Endodermal cell (in vitro differentiated cells): Measurements from ENCODE around the gene LIPK. TPM values are rescaled to one million over a fixed set of nuclear protein-coding genes. Genes with fewer than 3 reads are reported as not detected.

Experiments used
- DNase-seq: peaks from one replicate; pipeline ENCODE4 v3.0.0-alpha.2; 2017
- H3K27ac ChIP-seq: 2 replicates; pipeline ENCODE4 v1.5.1; 2013; ENCODE audit warnings: mild to moderate bottlenecking, low read depth, low read length, moderate library complexity
- H3K27me3 ChIP-seq: 2 replicates; pipeline ENCODE4 v1.6.1; 2013; ENCODE audit warnings: mild to moderate bottlenecking, low read length, moderate library complexity; ENCODE audit not compliant: insufficient read depth, control insufficient read depth, poor library complexity, severe bottlenecking
- H3K36me3 ChIP-seq: 2 replicates; pipeline ENCODE4 v1.7.0; 2013; ENCODE audit warnings: mild to moderate bottlenecking, low read length, moderate library complexity; ENCODE audit not compliant: control insufficient read depth, insufficient read depth
- H3K4me1 ChIP-seq: one replicate; pipeline ENCODE4 v1.7.0; 2013; ENCODE audit warnings: low read length; ENCODE audit not compliant: control insufficient read depth, insufficient read depth
- H3K4me3 ChIP-seq: 2 replicates; pipeline ENCODE4 v1.5.1; 2013; ENCODE audit warnings: mild to moderate bottlenecking, low read length, moderate library complexity
- H3K9ac ChIP-seq: 2 replicates; pipeline ENCODE4 v1.6.1; 2013; ENCODE audit warnings: mild to moderate bottlenecking, low read length, moderate library complexity; ENCODE audit not compliant: poor library complexity, severe bottlenecking; ENCODE audit errors: extremely low read depth
- H3K9me3 ChIP-seq: 2 replicates; pipeline ENCODE4 v1.6.1; 2013; ENCODE audit warnings: mild to moderate bottlenecking, low read length, moderate library complexity; ENCODE audit not compliant: control insufficient read depth
- H3K27ac Mint-ChIP-seq: 2 replicates; pipeline ENCODE4 v1.8.0; 2020; ENCODE audit warnings: mixed read lengths
- H3K27me3 Mint-ChIP-seq: 2 replicates; pipeline ENCODE4 v1.8.0; 2021; ENCODE audit warnings: mild to moderate bottlenecking, mixed read lengths; ENCODE audit not compliant: insufficient read depth
- H3K36me3 Mint-ChIP-seq: 2 replicates; pipeline ENCODE4 v1.8.0; 2020; ENCODE audit warnings: low read depth, mixed read lengths
- H3K4me1 Mint-ChIP-seq: 2 replicates; pipeline ENCODE4 v1.8.0; 2020; ENCODE audit warnings: mixed read lengths
- H3K4me3 Mint-ChIP-seq: 2 replicates; pipeline ENCODE4 v1.8.0; 2020; ENCODE audit warnings: mild to moderate bottlenecking, moderate library complexity, mixed read lengths
- H3K9me3 Mint-ChIP-seq: 2 replicates; pipeline ENCODE4 v1.8.0; 2020; ENCODE audit warnings: mild to moderate bottlenecking, mixed read lengths
- CTCF ChIP-seq: fragments of 200-600 bp; sonication (generic); conservative IDR thresholded peaks from 2 replicates; pipeline ENCODE4 v1.5.0; 2021; ENCODE audit warnings: antibody characterized with exemption, mild to moderate bottlenecking
- WGBS, 2 experiments: methylation state at CpG; one replicate each; pipeline versions ENCODE4 v1.1.5 to v1.1.7; 2013; ENCODE audit warnings: missing lambda C conversion rate in 2 of 2, mixed read lengths in 1 of 2; ENCODE audit not compliant: insufficient coverage in 1 of 2, insufficient read length in 1 of 2; 5-methylcytosine and 5-hydroxymethylcytosine counted together
- total RNA-seq, 2 donors: library from RNA; stranded (reverse); fragmentation: NEBNext Ultra II Directional in 1 of 2; extraction: Animal tissue kit (Norgen Biotek cat#: 25700) in 1 of 2; gene quantifications; 2 replicates in 1 of 2; 3 replicates in 1 of 2; pipeline ENCODE4 v1.2.1, GENCODE V29; 2021

LIPK gene
- total RNA-seq, 2 donors from 2014 or later, result not detected

DNA sequence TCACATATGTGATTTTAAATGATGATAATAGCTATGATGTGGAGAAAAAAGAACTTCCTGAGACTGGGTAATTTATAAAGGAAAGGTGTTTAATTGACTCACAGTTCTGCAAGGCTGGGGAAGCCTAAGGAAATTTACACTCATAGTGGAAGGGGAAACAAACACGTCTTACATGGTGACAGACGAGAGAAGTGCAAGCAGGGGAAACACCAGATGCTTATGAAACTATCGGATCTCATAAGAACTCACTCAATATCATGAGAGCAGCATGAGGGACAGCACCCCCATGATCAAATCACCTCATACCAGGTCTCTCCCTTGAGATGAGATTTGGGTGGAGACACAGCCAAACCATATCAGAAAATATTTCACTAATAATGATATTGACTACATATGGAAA is 49.7 kb downstream of the LIPK start:
- H3K27me3 Mint-ChIP-seq, result no peaks in the 10 kb centered on the region
- Histone ChIP-seq H3K27ac (no peak overlapping the region), H3K9ac (no peak overlapping the region), H3K4me3 (no peak overlapping the region), H3K36me3 (no peaks in the 10 kb centered on the region), H3K9me3 (no peaks in the 10 kb centered on the region), H3K4me1 (no peaks in the 10 kb centered on the region), H3K27me3 (no peaks in the 10 kb centered on the region)
- no peak overlapping the region for H3K4me3 Mint-ChIP-seq
- H3K4me1 Mint-ChIP-seq, result no peaks in the 10 kb centered on the region
- no peak for DNase-seq
- H3K27ac Mint-ChIP-seq, result no peak overlapping the region
- no peaks in the 10 kb centered on the region for H3K36me3 Mint-ChIP-seq
- H3K9me3 Mint-ChIP-seq, result no peaks in the 10 kb centered on the region
- WGBS, 2 experiments, result 89 to 94% methylated on average over 2 to 3 of the region's 3 CpGs
- no peak for TF ChIP-seq CTCF

DNA sequence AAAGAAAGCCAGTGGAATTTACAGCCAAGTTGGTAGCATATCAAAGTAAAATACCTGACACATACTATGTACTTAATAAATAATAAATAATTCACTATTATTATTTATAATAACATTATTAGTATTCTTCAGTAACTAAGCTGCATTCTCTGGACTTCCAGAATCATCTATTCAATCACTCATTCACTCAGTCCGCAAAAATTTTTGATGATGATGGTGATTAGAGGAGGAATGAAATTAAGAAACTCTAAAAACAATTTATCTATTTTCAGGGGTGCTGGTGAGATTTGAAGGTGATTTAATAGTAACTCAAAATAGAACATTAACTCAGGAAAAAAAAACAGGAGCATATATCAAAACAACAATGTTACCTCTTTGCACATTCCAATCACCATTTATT is 50.6 kb downstream of the LIPK start:
- Histone ChIP-seq H3K9me3 (no peaks in the 10 kb centered on the region), H3K4me3 (no peak overlapping the region), H3K4me1 (no peaks in the 10 kb centered on the region), H3K27me3 (no peaks in the 10 kb centered on the region), H3K9ac (no peak overlapping the region), H3K36me3 (no peaks in the 10 kb centered on the region), H3K27ac (no peak overlapping the region)
- DNase-seq, result no peak
- no peak for TF ChIP-seq CTCF
- no peaks in the 10 kb centered on the region for H3K27me3 Mint-ChIP-seq
- WGBS, 2 experiments, result no CpG with 5 or more reads among the region's 1 CpG
- no peaks in the 10 kb centered on the region for H3K36me3 Mint-ChIP-seq
- no peak overlapping the region for H3K27ac Mint-ChIP-seq
- H3K4me3 Mint-ChIP-seq, result no peak overlapping the region
- no peaks in the 10 kb centered on the region for H3K4me1 Mint-ChIP-seq
- no peaks in the 10 kb centered on the region for H3K9me3 Mint-ChIP-seq

GRCh38 chr10:88759366-88760101 is 53.5 kb downstream of the LIPK start, which contains the start of gene LIPN:
Gene LIPN (plus strand): TSS chr10:88760020. CDS start chr10:88761406, 1,386 bp downstream.
- H3K27ac ChIP-seq, result no peak within 1 kb of the TSS
- H3K4me1 ChIP-seq, result peaks cover 4% of the 10 kb centered on the region
- no peak within 1 kb of the TSS for H3K4me3 ChIP-seq
- H3K4me3 Mint-ChIP-seq, result no peak within 1 kb of the TSS
- no peak for TF ChIP-seq CTCF
- H3K27me3 Mint-ChIP-seq, result no peaks in the 10 kb centered on the region
- H3K36me3 ChIP-seq, result no peaks in the 10 kb centered on the region
- 91 to 100% methylated on average over 5 to 7 of the region's 7 CpGs for WGBS, 2 experiments
- peaks cover 13% of the 10 kb centered on the region for H3K27me3 ChIP-seq
- no peaks in the 10 kb centered on the region for H3K9me3 ChIP-seq
- no peaks in the 10 kb centered on the region for H3K36me3 Mint-ChIP-seq
- no peak within 1 kb of the TSS for H3K27ac Mint-ChIP-seq
- H3K4me1 Mint-ChIP-seq, result peaks cover 8% of the 10 kb centered on the region
- no peak within 1 kb of the TSS for H3K9ac ChIP-seq
- no peaks in the 10 kb centered on the region for H3K9me3 Mint-ChIP-seq
- no peak for DNase-seq
